ENCODE results near the gene SPATS2. TPM values are rescaled to one million over a fixed set of nuclear protein-coding genes. Genes with fewer than 3 reads are reported as not detected.

SPATS2 gene
- total and polyA plus RNA-seq, 2 of the 4 experiments (the other 2 are of a cell fraction) = 50.6 to 63.3 TPM

GRCh38 chr12:49368240-49368600, 958 bp downstream of the SPATS2 start:
- BruUV-seq (replicated peaks) = no TSS peak
- DNase-seq = no peak
- POLR2A ChIA-PET (ENCODE audit: unreplicated experiment) = no interaction called here

More at GRCh38 chr12:49368240-49368600, 958 bp downstream of the SPATS2 start:
- Histone ChIP-seq H3K56ac (ENCODE audit: extremely low read depth, insufficient read depth, low read length) (peak overlapping the region; percentile 82), H3K4me2 (ENCODE audit: low read depth, low read length) (peak overlapping the region; percentile 75), H2AK5ac (ENCODE audit: low read depth, low read length) (no peak overlapping the region; the same call in 1 of the 2 replicates), H3K27ac (ENCODE audit: insufficient read depth, low read length) (no peak overlapping the region), H3K9me1 (ENCODE audit: insufficient read depth, low read length) (peaks cover 4% of the 10 kb centered on the region; the same call in 1 of the 2 replicates), H4K20me1 (ENCODE audit: insufficient read depth, low read length) (peaks cover 26% of the 10 kb centered on the region), H3K4ac (ENCODE audit: low read depth, low read length) (peak overlapping the region; percentile 2; the same call in 1 of the 2 replicates), H4K5ac (ENCODE audit: low read depth, low read length) (no peak overlapping the region), H3K9me3 (ENCODE audit: control insufficient read depth, insufficient read depth, low read length) (no peaks in the 10 kb centered on the region), H3K4me1 (ENCODE audit: control insufficient read depth, insufficient read depth, low read length) (peaks cover 6% of the 10 kb centered on the region; the same call in 1 of the 2 replicates), H2BK5ac (ENCODE audit: low read depth, low read length, poor library complexity, severe bottlenecking) (peak overlapping the region; percentile 87), H4K91ac (ENCODE audit: insufficient read depth, low read depth, low read length) (no peak overlapping the region), H3K79me1 (ENCODE audit: low read depth in 1 of 2, low read length in 2 of 2) (peaks cover 3 to 41% of the 10 kb centered on the region in 2 experiments; a peak in 2 of 4 replicates), H3K36me3 (ENCODE audit: control insufficient read depth, insufficient read depth, low read length) (peaks cover 2% of the 10 kb centered on the region; the same call in 1 of the 2 replicates), H2AK9ac (replicated peaks; ENCODE audit: low read depth, low read length, poor library complexity) (no peak overlapping the region), H2BK20ac (ENCODE audit: low read depth, low read length) (no peak overlapping the region), H3K9ac (ENCODE audit: low read depth, low read length) (peak overlapping the region; percentile 95; the same call in 1 of the 2 replicates), H3K14ac (replicated peaks; ENCODE audit: low read depth, low read length) (peak overlapping the region; percentile 41), H3K4me3 (ENCODE audit: insufficient read depth, low read depth, low read length) (peak overlapping the region; percentile 74), H3K27me3 (ENCODE audit: control insufficient read depth, insufficient read depth, low read length) (no peaks in the 10 kb centered on the region), H2AFZ (replicated peaks; ENCODE audit: low read length, poor library complexity) (no peak overlapping the region), H4K8ac (ENCODE audit: low read depth in 2 of 2, low read length in 2 of 2) (no peak overlapping the region; a peak in 2 of 4 replicates), H3K23ac (ENCODE audit: low read depth, low read length) (peak overlapping the region; percentile 99), H2BK15ac (ENCODE audit: low read depth, low read length) (no peak overlapping the region), H3K18ac (ENCODE audit: low read depth, low read length) (no peak overlapping the region), H2BK120ac (ENCODE audit: low read depth, low read length) (no peak overlapping the region)
- in situ Hi-C loops (cut with MboI; ENCODE audit: low sequenced_read_pairs) (no loop called here), dilution Hi-C loops (cut with HindIII; ENCODE audit: low sequenced_read_pairs, unreplicated experiment) (loop anchor here (25.0 kb wide), 1 partner anchor 144 kb away; no protein-coding TSS in a partner anchor), intact Hi-C loops (cut with micrococcal nuclease) (no loop called here)
- CTCF ChIA-PET = interaction anchor here (2.0 kb wide), 1 partner anchor 10 kb away, joined by 10 read pairs; no protein-coding TSS in a partner anchor
- ATAC-seq (ENCODE audit: low read depth) = no peak
- no CpG with 5 or more reads among the region's 3 CpGs for WGBS, 2 experiments (ENCODE audit: extremely low coverage in 2 of 2, insufficient read length in 1 of 2)
- no peak for TF ChIP-seq SMC3 (IDR thresholded peaks at IDR 0.05; ENCODE audit: low read depth, low read length)
- TF ChIP-seq RFX5 (IDR thresholded peaks at IDR 0.05; ENCODE audit: low read depth, low read length) = no peak
- no peak for TF ChIP-seq MXI1 (IDR thresholded peaks at IDR 0.05; ENCODE audit: borderline replicate concordance, low read depth, low read length)
- TF ChIP-seq RCOR1 (IDR thresholded peaks at IDR 0.05; ENCODE audit: insufficient replicate concordance, low read length) = no peak
- TF ChIP-seq, protein P1, sequence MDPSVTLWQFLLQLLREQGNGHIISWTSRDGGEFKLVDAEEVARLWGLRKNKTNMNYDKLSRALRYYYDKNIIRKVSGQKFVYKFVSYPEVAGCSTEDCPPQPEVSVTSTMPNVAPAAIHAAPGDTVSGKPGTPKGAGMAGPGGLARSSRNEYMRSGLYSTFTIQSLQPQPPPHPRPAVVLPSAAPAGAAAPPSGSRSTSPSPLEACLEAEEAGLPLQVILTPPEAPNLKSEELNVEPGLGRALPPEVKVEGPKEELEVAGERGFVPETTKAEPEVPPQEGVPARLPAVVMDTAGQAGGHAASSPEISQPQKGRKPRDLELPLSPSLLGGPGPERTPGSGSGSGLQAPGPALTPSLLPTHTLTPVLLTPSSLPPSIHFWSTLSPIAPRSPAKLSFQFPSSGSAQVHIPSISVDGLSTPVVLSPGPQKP (IDR thresholded peaks at IDR 0.05; ENCODE audit: borderline replicate concordance, low read depth, low read length) = no peak
- TF ChIP-seq CHD1 (IDR thresholded peaks at IDR 0.05; ENCODE audit: low read depth, low read length) = no peak
- TF ChIP-seq CTCF (conservative IDR thresholded peaks at IDR 0.05; ENCODE audit: low read depth, low read length) = no peak
- no peak for TF ChIP-seq RAD21 (IDR thresholded peaks at IDR 0.05; ENCODE audit: low read length)

All from IMR-90 (cell line).